GM12891 (cell line): Measurements from ENCODE around the gene SLC25A26.

Source experiments
- POLR2A ChIP-seq: IDR thresholded peaks from 2 replicates; pipeline ENCODE4 v1.6.1; 2011; ENCODE audit warnings: low read depth, low read length, control low read depth
- POLR2AphosphoS5 ChIP-seq: IDR thresholded peaks from 2 replicates; pipeline ENCODE4 v1.6.1; 2011; ENCODE audit warnings: low read depth, low read length, control low read depth
- TAF1 ChIP-seq: IDR thresholded peaks from 2 replicates; pipeline ENCODE4 v1.6.1; 2011; ENCODE audit warnings: low read depth, low read length, control low read depth

GRCh38 chr3:66362541-66362941 is 141.7 kb downstream of the SLC25A26 start:
- no peak for TF ChIP-seq TAF1
- no peak for TF ChIP-seq POLR2A
- no peak for TF ChIP-seq POLR2AphosphoS5
